Measurements from ENCODE around the gene CLTC.

DNA sequence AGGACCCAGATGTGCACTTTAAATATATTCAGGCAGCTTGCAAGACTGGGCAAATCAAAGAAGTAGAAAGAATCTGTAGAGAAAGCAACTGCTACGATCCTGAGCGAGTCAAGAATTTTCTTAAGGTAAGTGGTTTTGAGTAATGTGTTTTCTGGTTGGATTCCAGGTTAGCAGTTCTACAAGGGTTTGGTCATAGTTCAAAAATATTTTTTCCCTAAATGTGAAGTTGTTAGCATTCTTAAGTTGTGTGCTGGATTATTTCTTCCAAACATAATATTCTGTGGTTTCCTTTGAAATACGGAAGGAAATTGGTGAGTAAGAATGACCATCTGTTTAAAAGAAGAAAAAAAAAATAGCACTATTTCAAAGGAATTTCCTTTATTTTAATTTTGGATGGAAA lies 49.1 kb downstream of the CLTC start:
- TF ChIP-seq, protein P1, sequence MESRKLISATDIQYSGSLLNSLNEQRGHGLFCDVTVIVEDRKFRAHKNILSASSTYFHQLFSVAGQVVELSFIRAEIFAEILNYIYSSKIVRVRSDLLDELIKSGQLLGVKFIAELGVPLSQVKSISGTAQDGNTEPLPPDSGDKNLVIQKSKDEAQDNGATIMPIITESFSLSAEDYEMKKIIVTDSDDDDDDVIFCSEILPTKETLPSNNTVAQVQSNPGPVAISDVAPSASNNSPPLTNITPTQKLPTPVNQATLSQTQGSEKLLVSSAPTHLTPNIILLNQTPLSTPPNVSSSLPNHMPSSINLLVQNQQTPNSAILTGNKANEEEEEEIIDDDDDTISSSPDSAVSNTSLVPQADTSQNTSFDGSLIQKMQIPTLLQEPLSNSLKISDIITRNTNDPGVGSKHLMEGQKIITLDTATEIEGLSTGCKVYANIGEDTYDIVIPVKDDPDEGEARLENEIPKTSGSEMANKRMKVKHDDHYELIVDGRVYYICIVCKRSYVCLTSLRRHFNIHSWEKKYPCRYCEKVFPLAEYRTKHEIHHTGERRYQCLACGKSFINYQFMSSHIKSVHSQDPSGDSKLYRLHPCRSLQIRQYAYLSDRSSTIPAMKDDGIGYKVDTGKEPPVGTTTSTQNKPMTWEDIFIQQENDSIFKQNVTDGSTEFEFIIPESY (CRISPR knock-in tag; IDR thresholded peaks at IDR 0.05), result no peak
- TF ChIP-seq ZNF644 (CRISPR knock-in tag; IDR thresholded peaks at IDR 0.05; ENCODE audit: low read depth), result no peak
- no peak for TF ChIP-seq TBL1XR1 (IDR thresholded peaks at IDR 0.05; ENCODE audit: borderline replicate concordance, low read length, partially characterized antibody)
- no peak for TF ChIP-seq ZNF562 (CRISPR knock-in tag; IDR thresholded peaks at IDR 0.05; ENCODE audit: borderline replicate concordance)
- TF ChIP-seq HNF4A (CRISPR knock-in tag; IDR thresholded peaks at IDR 0.05), result no peak
- TF ChIP-seq, protein P2, sequence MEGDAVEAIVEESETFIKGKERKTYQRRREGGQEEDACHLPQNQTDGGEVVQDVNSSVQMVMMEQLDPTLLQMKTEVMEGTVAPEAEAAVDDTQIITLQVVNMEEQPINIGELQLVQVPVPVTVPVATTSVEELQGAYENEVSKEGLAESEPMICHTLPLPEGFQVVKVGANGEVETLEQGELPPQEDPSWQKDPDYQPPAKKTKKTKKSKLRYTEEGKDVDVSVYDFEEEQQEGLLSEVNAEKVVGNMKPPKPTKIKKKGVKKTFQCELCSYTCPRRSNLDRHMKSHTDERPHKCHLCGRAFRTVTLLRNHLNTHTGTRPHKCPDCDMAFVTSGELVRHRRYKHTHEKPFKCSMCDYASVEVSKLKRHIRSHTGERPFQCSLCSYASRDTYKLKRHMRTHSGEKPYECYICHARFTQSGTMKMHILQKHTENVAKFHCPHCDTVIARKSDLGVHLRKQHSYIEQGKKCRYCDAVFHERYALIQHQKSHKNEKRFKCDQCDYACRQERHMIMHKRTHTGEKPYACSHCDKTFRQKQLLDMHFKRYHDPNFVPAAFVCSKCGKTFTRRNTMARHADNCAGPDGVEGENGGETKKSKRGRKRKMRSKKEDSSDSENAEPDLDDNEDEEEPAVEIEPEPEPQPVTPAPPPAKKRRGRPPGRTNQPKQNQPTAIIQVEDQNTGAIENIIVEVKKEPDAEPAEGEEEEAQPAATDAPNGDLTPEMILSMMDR (CRISPR knock-in tag; IDR thresholded peaks at IDR 0.05), result no peak
- no peak for TF ChIP-seq PRPF4 (IDR thresholded peaks at IDR 0.05; ENCODE audit: low read depth, low read length, poor library complexity, severe bottlenecking)
- TF ChIP-seq POLR2A (IDR thresholded peaks at IDR 0.05; ENCODE audit: insufficient read depth in 1 of 2, low read depth in 2 of 2, low read length in 2 of 2), result no peak
- TF ChIP-seq CEBPB (IDR thresholded peaks at IDR 0.05; ENCODE audit: borderline replicate concordance, low read depth, low read length), result no peak
- TF ChIP-seq, protein P3, sequence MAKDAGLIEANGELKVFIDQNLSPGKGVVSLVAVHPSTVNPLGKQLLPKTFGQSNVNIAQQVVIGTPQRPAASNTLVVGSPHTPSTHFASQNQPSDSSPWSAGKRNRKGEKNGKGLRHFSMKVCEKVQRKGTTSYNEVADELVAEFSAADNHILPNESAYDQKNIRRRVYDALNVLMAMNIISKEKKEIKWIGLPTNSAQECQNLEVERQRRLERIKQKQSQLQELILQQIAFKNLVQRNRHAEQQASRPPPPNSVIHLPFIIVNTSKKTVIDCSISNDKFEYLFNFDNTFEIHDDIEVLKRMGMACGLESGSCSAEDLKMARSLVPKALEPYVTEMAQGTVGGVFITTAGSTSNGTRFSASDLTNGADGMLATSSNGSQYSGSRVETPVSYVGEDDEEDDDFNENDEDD (CRISPR knock-in tag; IDR thresholded peaks at IDR 0.05; ENCODE audit: borderline replicate concordance), result no peak
- no peak for TF ChIP-seq EZH2 (conservative IDR thresholded peaks at IDR 0.05; ENCODE audit: low read depth, low read length)
